Upper lobe of left lung (tissue), 4 donors: ENCODE results near the gene SHLD2.
"Not testable (repeated sequence)": the region's sequence is repeated elsewhere in the genome, so short reads cannot be mapped to it uniquely, and the experiment has no call there.

Experiments used
- EP300 ChIP-seq, 4 donors: sonication (generic); formaldehyde crosslinking; IDR thresholded peaks; one replicate each; pipeline ENCODE4 v1.5.1; 2017; ENCODE audit warnings: antibody characterized with exemption in 4 of 4, control low read depth in 2 of 4
- POLR2A ChIP-seq, 4 donors: fragments of 450-650 bp; IDR thresholded peaks; one replicate each; pipeline ENCODE4 v1.5.1; 2016 to 2017; ENCODE audit warnings: antibody characterized with exemption in 4 of 4, mild to moderate bottlenecking in 2 of 4
- POLR2AphosphoS5 ChIP-seq, 2 donors: sonication (generic); formaldehyde crosslinking; IDR thresholded peaks; one replicate each; pipeline ENCODE4 v1.5.1; 2017; ENCODE audit warnings: antibody characterized with exemption in 2 of 2
- TF ChIP-seq, protein P1 (sequence below), 6 experiments: fragments of 450-650 bp in 4 of 6; fragments of 200-600 bp in 2 of 6; sonication (generic) in 2 of 6; IDR thresholded peaks; one replicate each; pipeline ENCODE4 v1.5.1; 2016 to 2019; ENCODE audit warnings: antibody characterized with exemption in 6 of 6

DNA sequence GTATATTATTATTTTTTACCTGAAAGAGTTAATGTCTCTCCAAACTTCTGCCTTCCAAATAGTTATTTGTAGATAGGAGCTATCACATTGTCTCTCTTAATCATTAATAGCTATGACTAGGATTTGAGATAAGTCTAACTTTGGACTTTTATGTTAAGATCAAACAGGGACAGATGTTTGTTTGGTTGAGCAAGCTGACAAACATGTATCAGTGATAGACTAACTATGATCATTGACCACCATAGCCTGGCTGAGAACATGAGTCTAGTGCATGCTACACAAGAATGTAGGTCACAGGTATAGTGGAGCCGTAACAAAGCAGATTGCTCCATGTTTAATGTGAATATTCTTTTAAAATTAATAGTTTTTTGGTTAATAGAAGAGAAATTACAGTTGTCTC is 76.7 kb downstream of the SHLD2 start:
- TF ChIP-seq, protein P1, sequence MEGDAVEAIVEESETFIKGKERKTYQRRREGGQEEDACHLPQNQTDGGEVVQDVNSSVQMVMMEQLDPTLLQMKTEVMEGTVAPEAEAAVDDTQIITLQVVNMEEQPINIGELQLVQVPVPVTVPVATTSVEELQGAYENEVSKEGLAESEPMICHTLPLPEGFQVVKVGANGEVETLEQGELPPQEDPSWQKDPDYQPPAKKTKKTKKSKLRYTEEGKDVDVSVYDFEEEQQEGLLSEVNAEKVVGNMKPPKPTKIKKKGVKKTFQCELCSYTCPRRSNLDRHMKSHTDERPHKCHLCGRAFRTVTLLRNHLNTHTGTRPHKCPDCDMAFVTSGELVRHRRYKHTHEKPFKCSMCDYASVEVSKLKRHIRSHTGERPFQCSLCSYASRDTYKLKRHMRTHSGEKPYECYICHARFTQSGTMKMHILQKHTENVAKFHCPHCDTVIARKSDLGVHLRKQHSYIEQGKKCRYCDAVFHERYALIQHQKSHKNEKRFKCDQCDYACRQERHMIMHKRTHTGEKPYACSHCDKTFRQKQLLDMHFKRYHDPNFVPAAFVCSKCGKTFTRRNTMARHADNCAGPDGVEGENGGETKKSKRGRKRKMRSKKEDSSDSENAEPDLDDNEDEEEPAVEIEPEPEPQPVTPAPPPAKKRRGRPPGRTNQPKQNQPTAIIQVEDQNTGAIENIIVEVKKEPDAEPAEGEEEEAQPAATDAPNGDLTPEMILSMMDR (IDR thresholded peaks at IDR 0.05): not testable (repeated sequence)
- TF ChIP-seq EP300, POLR2A, POLR2AphosphoS5 (IDR thresholded peaks at IDR 0.05): not testable (repeated sequence)
